CD14-positive monocyte (primary cell): ENCODE measurements around the gene PLA2G2C. TPM values are rescaled to one million over a fixed set of nuclear protein-coding genes. Genes with fewer than 3 reads are reported as not detected.

Source experiments
- DNase-seq, 3 donors: peaks; one replicate each; pipeline ENCODE4 v3.0.0-alpha.2; 2011 to 2022
- H2AFZ ChIP-seq: 2 replicates; pipeline ENCODE4 v1.6.0; 2012; ENCODE audit warnings: mild to moderate bottlenecking, low read depth, low read length, inconsistent platforms; ENCODE audit not compliant: insufficient read depth, poor library complexity, severe bottlenecking
- H3K27ac ChIP-seq, 2 donors: 1 replicate in 1 of 2; 2 replicates in 1 of 2; pipeline ENCODE4 v1.5.1; 2012 to 2013; ENCODE audit warnings: low read length in 2 of 2, control low read depth in 1 of 2, inconsistent platforms in 1 of 2, low read depth in 1 of 2, mild to moderate bottlenecking in 1 of 2
- H3K27me3 ChIP-seq, 2 donors: one replicate each; pipeline versions ENCODE4 v1.6.0 to v1.6.1; 2011 to 2013; ENCODE audit warnings: low read length in 2 of 2; ENCODE audit not compliant: control insufficient read depth in 2 of 2, insufficient read depth in 2 of 2
- H3K36me3 ChIP-seq, 2 donors: replicated peaks in 1 of 2; 1 replicate in 1 of 2; 2 replicates in 1 of 2; pipeline versions ENCODE4 v1.5.1 to v1.6.1; 2012 to 2013; ENCODE audit warnings: low read length in 2 of 2, control low read depth in 1 of 2, inconsistent platforms in 1 of 2, mild to moderate bottlenecking in 1 of 2; ENCODE audit not compliant: insufficient read depth in 2 of 2, control insufficient read depth in 1 of 2
- H3K4me1 ChIP-seq, 2 donors: 1 replicate in 1 of 2; 2 replicates in 1 of 2; pipeline versions ENCODE4 v1.5.1 to v1.6.1; 2012 to 2013; ENCODE audit warnings: low read length in 2 of 2, control low read depth in 1 of 2, inconsistent platforms in 1 of 2, mild to moderate bottlenecking in 1 of 2, moderate library complexity in 1 of 2; ENCODE audit not compliant: insufficient read depth in 2 of 2, control insufficient read depth in 1 of 2
- H3K4me2 ChIP-seq: replicated peaks from 2 replicates; pipeline ENCODE3; 2012; ENCODE audit warnings: low read length, moderate library complexity, mild to moderate bottlenecking; ENCODE audit not compliant: poor library complexity, severe bottlenecking; ENCODE audit errors: extremely low read depth
- H3K4me3 ChIP-seq, 3 experiments: fragments of 200-600 bp in 1 of 3; sonication (generic) in 1 of 3; replicated peaks in 1 of 3; 1 replicate in 2 of 3; 2 replicates in 1 of 3; pipeline ENCODE4 v1.5.1; 2011 to 2013; ENCODE audit warnings: low read length in 3 of 3, mild to moderate bottlenecking in 3 of 3, control low read depth in 2 of 3, low read depth in 2 of 3, inconsistent platforms in 1 of 3, moderate library complexity in 1 of 3
- H3K79me2 ChIP-seq: 2 replicates; pipeline ENCODE4 v1.6.0; 2012; ENCODE audit warnings: mild to moderate bottlenecking, control low read depth, inconsistent platforms, low read length, moderate library complexity; ENCODE audit not compliant: insufficient read depth
- H3K9ac ChIP-seq: 2 replicates; pipeline ENCODE4 v1.6.0; 2017; ENCODE audit warnings: low read length, mild to moderate bottlenecking; ENCODE audit not compliant: insufficient read depth, poor library complexity, severe bottlenecking
- H3K9me3 ChIP-seq, 2 donors: replicated peaks in 1 of 2; 1 replicate in 1 of 2; 2 replicates in 1 of 2; pipeline versions ENCODE4 v1.5.1 to v1.6.1; 2012 to 2013; ENCODE audit warnings: low read length in 2 of 2, control low read depth in 1 of 2; ENCODE audit not compliant: control insufficient read depth in 1 of 2, insufficient read depth in 1 of 2
- H4K20me1 ChIP-seq: 2 replicates; pipeline ENCODE4 v1.6.0; 2012; ENCODE audit warnings: mild to moderate bottlenecking, low read length, control low read depth, moderate library complexity; ENCODE audit not compliant: insufficient read depth
- H3K27ac Mint-ChIP-seq, 7 donors: one replicate each; pipeline ENCODE4 v1.8.0; 2020; ENCODE audit warnings: mild to moderate bottlenecking in 7 of 7, mixed read lengths in 7 of 7, moderate library complexity in 6 of 7, inconsistent platforms in 2 of 7
- H3K27me3 Mint-ChIP-seq, 3 donors: one replicate each; pipeline ENCODE4 v1.8.0; 2021 to 2022; ENCODE audit warnings: low read depth in 3 of 3, mild to moderate bottlenecking in 3 of 3, mixed read lengths in 3 of 3, moderate library complexity in 3 of 3, inconsistent platforms in 1 of 3
- H3K36me3 Mint-ChIP-seq, 2 donors: one replicate each; pipeline ENCODE4 v1.8.0; 2020; ENCODE audit warnings: mixed read lengths in 2 of 2, inconsistent platforms in 1 of 2, mild to moderate bottlenecking in 1 of 2
- H3K4me1 Mint-ChIP-seq: one replicate; pipeline ENCODE4 v1.8.0; 2020; ENCODE audit warnings: mild to moderate bottlenecking, mixed read lengths
- H3K4me3 Mint-ChIP-seq, 2 donors: one replicate each; pipeline ENCODE4 v1.8.0; 2020; ENCODE audit warnings: mild to moderate bottlenecking in 2 of 2, mixed read lengths in 2 of 2, moderate library complexity in 1 of 2
- H3K9me3 Mint-ChIP-seq, 7 donors: one replicate each; pipeline ENCODE4 v1.8.0; 2020 to 2022; ENCODE audit warnings: mixed read lengths in 7 of 7, mild to moderate bottlenecking in 6 of 7, moderate library complexity in 6 of 7, inconsistent platforms in 2 of 7
- CTCF ChIP-seq: fragments of 200-600 bp; IDR thresholded peaks from one replicate; pipeline ENCODE4 v1.8.0; 2022; ENCODE audit warnings: antibody characterized with exemption, mild to moderate bottlenecking
- whole genome bisulfite sequencing: methylation state at CpG from one replicate; pipeline ENCODE4 v1.1.5; 2013; ENCODE audit warnings: missing lambda C conversion rate; ENCODE audit not compliant: insufficient coverage; 5-methylcytosine and 5-hydroxymethylcytosine counted together
- intact Hi-C, 2 donors: fragments of 100-400 bp; cut with micrococcal nuclease; formaldehyde crosslinking; loops; one replicate each; pipeline versions ENCODE4 v1.15.0 to v1.15.1; 2023
- polyA plus RNA-seq, 3 donors: library from polyadenylated mRNA; depleted of rRNA in 1 of 3; unstranded in 2 of 3; stranded (reverse) in 1 of 3; fragments of 300-500 nt in 2 of 3; fragments of >200 nt in 1 of 3; fragmentation: Illumina TruSeq in 2 of 3; gene quantifications; 1 replicate in 2 of 3; 2 replicates in 1 of 3; pipeline ENCODE4 v1.2.3, GENCODE V29; 2012 to 2021

PLA2G2C gene
- polyA plus RNA-seq, 3 donors: 0.07 to 0.40 TPM; not detected in 1

DNA sequence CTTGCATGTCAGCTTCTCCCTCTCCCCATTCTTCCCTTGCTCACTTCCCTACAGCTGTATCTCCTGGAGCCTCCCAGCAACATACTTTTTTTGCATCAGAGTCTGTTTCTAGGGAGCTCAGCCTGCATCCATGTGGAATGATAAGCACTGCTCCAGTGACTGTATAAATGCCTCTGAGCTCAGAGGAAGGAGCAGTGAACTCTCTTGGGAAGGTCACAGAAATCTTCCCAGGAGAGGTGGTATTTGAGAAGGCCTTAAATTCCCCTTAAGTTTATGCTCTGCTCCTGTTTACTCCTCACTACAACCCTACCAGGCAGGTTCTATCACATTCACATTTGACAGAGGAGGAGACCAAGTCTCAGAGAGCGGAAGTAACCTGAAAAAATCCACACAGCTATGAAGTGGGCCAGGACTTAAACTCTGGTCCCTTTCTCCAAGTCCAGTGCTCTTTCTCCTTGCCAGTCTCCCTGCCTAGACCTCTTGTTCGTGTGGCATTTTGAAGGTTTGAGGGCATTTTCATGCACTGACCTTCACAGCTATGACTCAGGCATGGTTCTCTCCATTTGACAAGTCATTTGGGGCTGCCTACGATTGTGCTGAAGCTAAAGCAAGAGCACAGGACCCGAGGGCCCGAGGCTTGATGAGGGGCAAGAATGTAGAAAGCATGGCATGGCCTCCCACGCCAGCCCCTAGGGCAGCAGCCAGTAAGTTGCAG, 6.0 kb downstream of the PLA2G2C start:
- Histone ChIP-seq H3K27ac (no peak overlapping the region), H3K4me2 (no peak overlapping the region), H3K4me3 (no peak overlapping the region), H3K36me3 (no peaks in the 10 kb centered on the region), H3K9me3 (peaks cover 8 to 10% of the 10 kb centered on the region in 2 donors), H3K27me3 (peaks cover 4 to 12% of the 10 kb centered on the region in 2 donors), H2AFZ (no peak overlapping the region), H4K20me1 (no peaks in the 10 kb centered on the region), H3K4me1 (peaks cover 9 to 10% of the 10 kb centered on the region in 2 donors), H3K9ac (no peak overlapping the region), H3K79me2 (no peaks in the 10 kb centered on the region)
- Mint-ChIP-seq H3K27me3 (peaks cover 19 to 26% (median 24%) of the 10 kb centered on the region in 3 donors), H3K27ac (no peak overlapping the region), H3K9me3 (peaks cover 12 to 18% (median 16%) of the 10 kb centered on the region in 7 donors), H3K4me1 (peaks cover 20% of the 10 kb centered on the region), H3K36me3 (peaks cover 0 to 4% of the 10 kb centered on the region in 2 donors), H3K4me3 (no peak overlapping the region)
- TF ChIP-seq CTCF: no peak
- DNase-seq: no peak
- intact Hi-C loops: no loop called here
- 60% methylated on average over 3 of the region's 6 CpGs for WGBS

- peaks cover 2 to 10% of the 10 kb centered on the region in 2 donors for H3K4me1 ChIP-seq
- no peak overlapping the region for H3K4me3 ChIP-seq
- Mint-ChIP-seq H3K27me3 (peaks cover 12 to 18% (median 16%) of the 10 kb centered on the region in 3 donors), H3K4me3 (no peak overlapping the region), H3K27ac (peak overlapping the region in 3 of 7 donors; percentile 37 to 58 (median 43)), H3K36me3 (no peaks in the 10 kb centered on the region), H3K4me1 (peaks cover 21% of the 10 kb centered on the region), H3K9me3 (peaks cover 10 to 17% (median 13%) of the 10 kb centered on the region in 7 donors)
- H3K4me2 ChIP-seq: no peak overlapping the region
- no peak for DNase-seq
- no peaks in the 10 kb centered on the region for H3K79me2 ChIP-seq
- no peak overlapping the region for H3K27ac ChIP-seq
- H3K9ac ChIP-seq: no peak overlapping the region
- no peak overlapping the region for H2AFZ ChIP-seq
- H4K20me1 ChIP-seq: no peaks in the 10 kb centered on the region
- H3K36me3 ChIP-seq: no peaks in the 10 kb centered on the region
- WGBS: no CpG with 5 or more reads among the region's 2 CpGs
- TF ChIP-seq CTCF: no peak
- intact Hi-C loops: no loop called here
- H3K27me3 ChIP-seq: peaks cover 0 to 4% of the 10 kb centered on the region in 2 donors
- peaks cover 8 to 10% of the 10 kb centered on the region in 2 donors for H3K9me3 ChIP-seq
These were observed 6.8 kb downstream of the PLA2G2C start for GRCh38 chr1:20179371-20180128.
